KG1 (cell line): ENCODE data around the gene SYT3.

ENCODE experiments used
- DNase-seq: peaks from one replicate; lab custom pipeline; 2025; lab: John Stamatoyannopoulos, UW

Gene SYT3, protein sequence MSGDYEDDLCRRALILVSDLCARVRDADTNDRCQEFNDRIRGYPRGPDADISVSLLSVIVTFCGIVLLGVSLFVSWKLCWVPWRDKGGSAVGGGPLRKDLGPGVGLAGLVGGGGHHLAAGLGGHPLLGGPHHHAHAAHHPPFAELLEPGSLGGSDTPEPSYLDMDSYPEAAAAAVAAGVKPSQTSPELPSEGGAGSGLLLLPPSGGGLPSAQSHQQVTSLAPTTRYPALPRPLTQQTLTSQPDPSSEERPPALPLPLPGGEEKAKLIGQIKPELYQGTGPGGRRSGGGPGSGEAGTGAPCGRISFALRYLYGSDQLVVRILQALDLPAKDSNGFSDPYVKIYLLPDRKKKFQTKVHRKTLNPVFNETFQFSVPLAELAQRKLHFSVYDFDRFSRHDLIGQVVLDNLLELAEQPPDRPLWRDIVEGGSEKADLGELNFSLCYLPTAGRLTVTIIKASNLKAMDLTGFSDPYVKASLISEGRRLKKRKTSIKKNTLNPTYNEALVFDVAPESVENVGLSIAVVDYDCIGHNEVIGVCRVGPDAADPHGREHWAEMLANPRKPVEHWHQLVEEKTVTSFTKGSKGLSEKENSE

DNA sequence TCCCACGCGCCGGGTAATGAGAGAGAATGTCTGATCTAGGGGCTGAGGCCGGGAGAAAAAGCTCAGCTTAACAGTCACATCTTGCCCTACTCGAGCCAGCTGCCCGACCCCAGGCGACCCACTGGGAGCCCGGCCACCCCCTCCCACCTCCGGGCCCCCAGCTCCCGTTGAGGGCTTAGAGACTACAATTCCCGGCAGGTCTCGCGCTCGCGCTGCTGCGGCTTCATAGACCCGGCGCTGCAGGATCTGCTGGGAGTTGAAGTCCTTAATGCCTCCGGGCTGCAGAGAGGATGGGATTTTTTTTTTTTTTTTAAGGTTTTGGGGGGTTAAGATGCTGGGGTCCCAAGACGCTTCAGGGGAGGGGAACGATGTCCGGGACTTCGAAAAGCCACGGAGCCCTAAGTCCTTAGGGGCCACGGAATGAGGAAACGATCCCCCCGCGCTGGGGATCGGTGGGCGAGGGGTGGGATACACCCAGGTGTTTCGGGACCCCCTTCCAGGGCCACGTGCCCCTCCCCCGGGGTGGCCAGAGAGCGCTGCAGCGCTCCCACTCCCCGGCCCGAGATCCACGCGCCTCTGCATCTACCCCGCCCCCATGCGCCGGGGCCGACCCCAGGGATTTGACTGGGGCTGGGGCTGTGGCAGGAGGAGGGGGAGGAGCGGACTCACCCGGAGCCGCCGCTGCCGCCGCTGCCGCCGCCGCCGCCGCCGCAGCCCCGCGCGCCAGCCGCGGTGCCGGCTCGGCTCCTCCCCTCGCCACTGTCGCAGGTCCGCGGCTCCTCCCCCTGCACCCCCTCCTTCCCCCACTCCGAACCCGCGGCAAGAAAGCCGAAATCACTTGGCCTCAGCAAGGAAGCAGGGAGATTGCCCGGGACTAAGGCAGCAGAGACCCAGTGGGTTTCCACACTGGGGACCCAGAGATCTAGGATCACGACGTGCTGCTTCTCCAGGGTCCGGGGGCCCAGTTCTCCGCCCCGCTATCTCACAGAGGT is at the start of gene SYT3:
Gene SYT3, minus strand, starts transcription at position 761 of the 992 bp plus-strand sequence. CDS start 2,470 bp downstream, outside the sequence.
- DNase-seq = no peak

DNA sequence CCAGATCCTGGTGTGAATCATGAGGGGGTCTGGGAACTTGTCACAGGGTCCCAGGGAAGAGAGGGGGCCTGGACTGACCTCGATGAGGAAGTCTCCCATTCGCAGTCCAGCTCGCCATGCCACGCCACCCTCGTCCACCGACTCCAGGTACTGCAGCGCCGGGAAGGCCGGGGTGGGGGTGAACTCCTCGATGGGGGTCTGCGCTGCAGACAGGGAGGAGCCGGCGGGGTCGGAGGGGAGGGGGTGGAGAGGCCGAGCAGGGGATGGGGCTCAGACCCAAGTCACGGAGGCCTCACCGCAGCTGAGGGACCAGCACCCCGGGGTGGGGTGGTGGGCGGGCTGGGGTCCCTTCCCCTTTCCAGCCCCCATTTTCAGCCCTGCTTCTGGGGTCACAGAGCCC is 49.1 kb upstream of the SYT3 start:
- DNase-seq = no peak

DNA sequence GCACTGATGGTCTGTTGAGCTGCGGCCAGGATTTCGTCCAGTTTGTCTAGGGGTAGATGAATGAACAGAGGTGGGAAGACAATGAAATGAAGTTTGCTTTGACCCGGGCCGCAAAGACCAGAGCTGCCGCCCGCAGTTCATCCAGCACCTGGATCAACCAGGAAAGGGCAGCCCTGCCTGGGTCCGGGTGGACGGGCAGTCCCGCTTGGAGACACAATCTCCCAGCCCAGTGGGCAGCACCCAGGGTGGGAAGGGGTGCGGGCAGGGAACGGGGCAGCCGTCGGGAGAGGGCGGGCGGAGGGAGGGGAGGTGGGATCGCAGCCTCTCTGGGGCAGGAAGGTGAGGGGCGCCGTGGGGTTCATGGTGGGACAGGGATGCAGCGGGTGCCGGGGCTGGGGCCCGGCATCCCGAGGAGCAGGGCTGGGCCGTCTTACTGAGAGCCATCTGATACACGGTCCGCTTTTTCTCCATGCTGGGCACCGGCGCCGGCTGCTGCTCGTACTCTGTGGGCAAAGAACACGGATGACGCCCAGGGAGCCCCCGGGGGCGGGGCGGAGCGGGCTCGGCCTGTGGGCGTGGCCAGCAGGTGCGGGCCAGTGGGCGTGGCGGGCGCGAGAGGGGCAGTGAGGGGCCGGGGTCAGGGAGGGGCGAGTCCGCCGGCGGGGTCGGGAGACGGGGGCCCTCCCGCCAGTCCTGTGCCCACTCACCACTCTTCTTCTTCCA is 46.8 kb upstream of the SYT3 start:
- no peak for DNase-seq

DNA sequence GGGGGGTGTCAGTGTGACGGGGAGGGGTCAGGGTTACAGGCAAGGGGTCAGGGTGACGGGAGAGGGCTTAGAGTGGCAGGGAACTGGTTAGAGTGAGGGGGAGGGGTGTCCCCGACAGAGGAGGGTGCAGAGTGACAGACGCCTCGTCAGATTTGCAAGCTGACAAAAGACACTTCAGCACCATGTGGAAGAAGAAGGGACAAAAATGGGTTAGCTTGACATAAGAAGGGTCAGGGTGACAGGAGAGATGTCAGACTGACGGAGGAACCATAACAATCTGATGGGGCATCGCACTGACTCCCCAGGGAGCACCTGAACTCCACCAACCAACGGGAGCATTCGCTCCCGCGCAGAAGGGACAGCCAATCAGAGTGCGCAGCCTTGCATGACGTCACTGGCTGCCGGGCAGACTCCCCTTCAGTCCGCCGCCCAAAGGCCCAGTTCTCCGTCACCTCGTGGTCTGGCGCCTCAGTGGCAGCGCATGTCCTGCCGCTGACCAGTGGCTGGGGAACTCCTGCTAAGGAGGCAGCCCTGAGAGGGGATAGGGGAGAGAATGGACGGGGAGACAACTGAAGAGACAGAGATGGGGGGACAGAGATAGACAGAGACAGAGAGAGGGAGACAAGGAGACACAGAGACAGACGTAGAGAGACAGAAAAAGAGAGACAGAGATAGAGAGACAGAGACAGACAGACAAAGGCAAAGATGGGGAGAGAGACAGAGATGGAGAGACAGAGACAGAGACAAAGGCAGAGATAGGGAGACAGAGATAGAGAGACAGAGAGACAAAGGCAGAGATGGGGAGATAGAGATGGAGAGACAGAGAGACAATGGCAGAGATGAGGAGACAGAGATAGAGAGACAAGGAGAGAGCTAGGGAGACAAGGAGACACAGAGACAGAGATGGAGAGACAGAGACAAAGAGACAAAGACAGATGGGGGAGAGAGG is 39.8 kb upstream of the SYT3 start:
- peak; percentile 48 for DNase-seq

DNA sequence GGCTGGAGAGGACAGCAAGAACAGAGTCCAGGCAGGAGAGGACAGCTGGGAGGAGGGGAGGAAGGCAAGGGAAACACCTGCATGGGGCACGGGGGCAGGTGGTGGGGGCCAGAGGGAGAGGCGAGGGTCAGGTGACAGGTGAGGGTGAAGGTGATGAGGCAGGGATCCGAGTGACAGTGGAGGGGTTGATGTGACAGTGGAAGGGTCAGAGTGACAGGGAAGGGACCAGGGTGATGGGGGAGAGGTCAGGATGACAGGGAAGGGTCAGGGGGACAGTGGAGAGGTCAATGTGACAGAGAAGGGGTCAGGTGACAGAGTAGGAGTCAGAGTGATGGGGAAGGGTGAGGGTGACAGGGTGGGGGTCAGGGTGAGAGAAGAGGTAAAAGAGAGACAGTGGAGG is 38.6 kb upstream of the SYT3 start:
- no peak for DNase-seq

DNA sequence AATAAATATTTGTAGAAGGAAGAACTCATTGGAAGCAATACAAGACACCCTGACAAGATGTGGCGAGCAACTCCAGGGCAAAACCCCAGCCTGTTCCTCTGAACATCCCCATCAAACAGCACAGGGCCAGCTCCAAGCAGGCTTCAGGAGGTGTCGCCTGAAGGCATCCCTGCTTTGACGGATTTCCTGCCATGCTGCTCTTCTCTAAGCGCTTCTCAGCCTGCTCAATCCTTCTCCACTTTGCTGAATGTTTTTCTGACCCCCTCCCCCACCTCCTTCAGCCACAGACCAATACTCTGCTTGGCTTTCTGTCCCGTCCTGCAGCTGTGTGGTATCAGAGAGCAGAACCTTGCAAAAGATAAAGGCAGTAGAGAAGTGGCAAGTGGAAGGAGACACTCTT is 38.0 kb upstream of the SYT3 start:
- DNase-seq = no peak

DNA sequence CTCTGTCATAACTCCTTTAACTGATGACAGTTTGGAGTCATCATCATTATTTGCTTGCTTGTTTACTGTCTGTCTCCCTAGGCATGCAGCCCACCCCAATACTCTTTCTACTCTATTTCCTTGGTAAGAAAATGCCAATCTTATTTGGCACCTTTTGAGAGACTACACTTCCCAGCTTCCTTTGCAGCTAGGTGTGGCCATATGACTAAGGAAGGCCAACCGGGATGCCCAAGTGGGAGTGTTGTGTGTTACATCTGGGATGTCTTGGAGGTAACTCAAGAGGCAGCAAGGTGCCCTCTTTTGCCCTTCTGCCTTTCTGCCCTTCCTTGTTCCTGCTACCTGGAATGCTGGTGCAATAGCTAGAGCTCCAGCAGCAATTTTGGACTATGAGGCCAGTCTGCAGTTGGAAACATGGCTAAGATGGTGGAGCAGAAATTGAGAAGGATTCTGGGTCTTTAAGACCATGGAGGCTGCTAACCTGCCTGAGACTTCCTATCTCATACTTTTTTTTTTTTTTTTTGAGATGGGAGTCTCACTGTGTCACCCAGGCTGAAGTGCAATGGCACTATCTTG is 37.0 kb upstream of the SYT3 start:
- no peak for DNase-seq

DNA sequence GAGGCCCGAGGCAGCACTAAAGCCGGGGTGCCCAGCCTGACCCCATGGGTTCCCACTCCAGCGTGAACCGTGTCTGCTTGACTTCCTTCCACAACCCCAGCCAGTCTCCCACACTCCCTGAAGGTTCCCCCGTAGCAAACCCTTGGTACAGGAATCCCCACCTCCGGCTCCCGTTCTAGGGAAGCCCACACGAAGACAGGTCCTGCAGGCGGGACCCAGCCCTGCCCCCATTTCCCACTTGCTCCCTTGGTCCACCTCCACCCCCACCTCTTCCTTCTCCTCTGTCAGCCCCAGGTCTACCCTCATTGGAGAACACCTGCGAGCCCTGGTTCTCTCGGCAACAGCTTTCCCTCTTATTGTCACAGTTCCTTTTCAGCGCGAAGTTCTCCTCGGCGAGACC is 33.4 kb upstream of the SYT3 start:
- DNase-seq = no peak

DNA sequence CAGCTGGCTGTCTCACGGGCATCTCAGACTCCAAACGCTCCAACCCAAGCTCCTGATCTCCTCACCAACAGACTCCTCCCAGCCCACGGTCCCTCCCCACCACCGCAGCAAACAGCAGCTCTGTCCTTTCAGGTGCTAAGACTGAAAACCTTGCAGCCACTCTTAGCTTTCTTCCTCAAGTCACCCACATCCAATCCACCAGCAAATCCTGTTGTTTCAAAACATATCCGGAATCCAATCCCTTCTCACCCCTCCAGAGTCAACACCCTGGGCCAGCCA is 30.4 kb upstream of the SYT3 start:
- DNase-seq = no peak

DNA sequence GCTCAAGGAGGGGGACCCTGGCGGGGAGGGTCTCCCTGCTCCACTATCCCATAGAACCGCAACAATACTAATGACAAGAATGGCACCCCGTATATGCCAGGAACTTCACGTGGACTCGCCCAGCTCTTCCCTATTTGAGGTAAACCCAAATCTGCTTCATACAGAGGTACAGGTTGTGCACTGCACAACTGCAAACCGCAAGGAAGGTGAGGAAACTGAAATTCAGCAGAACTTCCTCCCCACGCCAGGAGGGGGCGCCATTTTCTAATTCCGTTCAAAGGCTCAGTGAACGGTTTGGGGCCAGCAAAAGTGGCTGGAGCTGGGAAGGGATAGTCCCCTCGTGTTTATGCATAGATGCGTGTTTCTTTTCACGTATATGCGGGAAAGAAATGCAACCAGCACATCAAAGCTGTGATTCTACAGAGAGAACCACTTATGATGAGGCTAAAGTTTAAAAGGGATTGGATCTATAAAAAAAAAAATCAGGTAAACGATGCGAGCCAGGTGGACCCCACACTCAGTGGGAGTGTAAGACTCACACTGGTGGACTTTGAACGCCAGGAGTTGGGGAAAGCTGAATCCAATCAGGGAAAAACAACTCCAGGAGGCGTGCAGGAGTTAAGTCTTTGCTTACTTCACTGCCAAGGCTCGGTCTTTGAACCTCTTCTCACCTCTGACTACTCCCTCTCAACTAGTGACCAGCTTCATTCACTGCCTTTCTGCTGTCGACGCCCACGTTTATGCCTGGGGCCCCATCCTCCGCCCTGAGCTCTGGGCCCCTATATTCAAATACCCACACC is 29.8 kb upstream of the SYT3 start:
- peak; percentile 18 for DNase-seq

DNA sequence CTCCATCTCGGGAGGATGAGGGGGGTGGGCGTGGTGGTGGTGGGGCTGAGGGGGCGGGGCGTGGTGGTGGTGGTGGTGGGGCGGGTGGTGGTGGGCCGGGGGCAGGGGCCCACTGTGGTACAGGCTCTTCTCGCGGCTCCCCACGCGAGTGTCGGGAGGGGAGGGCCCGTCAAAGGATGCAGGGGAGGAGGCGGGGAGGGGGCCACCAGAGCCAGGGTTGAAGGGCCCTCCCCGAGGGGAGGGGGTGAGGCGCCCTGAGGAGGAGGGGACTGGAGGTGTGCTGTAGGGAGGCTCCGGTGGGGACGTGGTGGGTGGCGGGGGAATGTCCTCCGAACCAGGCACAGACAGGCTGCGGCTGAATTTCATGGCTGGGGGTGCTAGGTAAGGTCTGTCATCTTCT is 29.2 kb upstream of the SYT3 start:
- DNase-seq = no peak

DNA sequence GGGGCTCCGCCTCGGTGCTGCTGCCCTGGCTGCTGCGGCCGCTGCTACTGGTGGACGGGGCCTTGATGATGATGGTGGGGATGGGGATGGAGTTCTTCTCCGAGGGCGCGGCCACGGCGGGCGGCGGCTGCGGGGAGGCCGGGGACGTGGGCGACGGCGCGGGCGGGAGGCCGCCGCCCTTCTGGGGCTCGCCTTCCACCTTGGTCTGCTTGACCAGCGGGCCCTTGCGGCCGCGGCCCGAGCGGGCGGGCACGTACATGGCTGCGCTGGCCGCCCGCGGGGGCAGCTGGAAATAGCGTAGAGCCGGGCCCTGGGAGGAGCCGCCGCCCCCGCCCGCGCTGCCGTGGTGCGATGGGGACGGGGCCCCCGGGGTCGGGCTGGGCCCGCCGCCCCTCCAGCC is 28.7 kb upstream of the SYT3 start:
- no peak for DNase-seq

DNA sequence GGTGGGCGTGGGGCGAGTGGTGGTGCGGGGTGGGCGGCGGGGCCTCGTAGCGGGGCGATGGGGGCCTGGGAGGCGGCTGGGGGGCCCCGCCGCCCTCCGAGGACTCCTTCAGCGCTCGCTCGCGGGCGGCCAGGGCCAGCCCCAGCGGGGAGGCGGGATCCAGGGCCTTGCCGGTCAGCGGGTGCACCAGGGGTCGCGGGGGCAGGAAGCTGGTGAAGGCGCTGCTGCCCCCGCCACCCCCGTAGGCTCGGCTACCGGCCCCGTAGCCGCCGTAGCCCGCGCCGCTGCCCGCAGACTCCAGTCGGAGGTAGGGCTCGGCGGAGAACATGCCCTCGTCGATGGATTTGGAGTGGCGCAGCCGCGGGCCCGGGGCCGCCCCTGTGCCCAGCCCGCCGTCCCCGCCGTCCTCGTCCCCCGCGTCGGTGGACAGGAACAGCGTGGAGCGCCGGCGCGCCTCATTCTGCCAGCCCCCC is 28.1 kb upstream of the SYT3 start:
- no peak for DNase-seq

DNA sequence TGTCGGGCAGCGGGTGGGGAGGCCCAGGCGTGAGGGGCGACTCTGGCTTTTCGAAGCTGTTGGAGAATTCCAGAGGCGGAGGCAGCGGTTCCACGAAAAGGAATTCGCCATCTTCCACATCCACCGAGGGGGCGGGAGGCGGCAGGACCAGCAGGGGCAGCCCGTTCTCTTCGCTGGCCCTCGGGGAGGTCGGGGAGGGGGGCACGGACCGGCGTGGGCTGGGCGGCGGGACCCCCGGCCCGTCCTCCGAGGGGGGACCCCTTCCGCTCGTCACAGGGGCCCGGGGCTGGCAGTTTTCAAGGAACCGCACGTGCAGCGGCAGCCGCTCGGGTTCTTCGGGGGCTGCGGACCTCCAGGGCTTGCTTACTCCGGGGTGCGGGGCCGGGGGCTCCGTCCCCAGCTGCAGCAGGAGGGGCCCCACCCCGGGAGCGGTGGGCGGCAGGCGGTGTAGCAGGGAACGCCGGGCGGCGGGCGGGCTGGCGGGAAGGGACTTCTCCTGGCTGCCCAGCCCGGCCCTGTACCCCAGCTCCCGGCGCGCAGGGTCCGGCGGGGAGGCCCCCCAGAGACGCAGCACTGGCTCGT is 27.6 kb upstream of the SYT3 start:
- DNase-seq = no peak

DNA sequence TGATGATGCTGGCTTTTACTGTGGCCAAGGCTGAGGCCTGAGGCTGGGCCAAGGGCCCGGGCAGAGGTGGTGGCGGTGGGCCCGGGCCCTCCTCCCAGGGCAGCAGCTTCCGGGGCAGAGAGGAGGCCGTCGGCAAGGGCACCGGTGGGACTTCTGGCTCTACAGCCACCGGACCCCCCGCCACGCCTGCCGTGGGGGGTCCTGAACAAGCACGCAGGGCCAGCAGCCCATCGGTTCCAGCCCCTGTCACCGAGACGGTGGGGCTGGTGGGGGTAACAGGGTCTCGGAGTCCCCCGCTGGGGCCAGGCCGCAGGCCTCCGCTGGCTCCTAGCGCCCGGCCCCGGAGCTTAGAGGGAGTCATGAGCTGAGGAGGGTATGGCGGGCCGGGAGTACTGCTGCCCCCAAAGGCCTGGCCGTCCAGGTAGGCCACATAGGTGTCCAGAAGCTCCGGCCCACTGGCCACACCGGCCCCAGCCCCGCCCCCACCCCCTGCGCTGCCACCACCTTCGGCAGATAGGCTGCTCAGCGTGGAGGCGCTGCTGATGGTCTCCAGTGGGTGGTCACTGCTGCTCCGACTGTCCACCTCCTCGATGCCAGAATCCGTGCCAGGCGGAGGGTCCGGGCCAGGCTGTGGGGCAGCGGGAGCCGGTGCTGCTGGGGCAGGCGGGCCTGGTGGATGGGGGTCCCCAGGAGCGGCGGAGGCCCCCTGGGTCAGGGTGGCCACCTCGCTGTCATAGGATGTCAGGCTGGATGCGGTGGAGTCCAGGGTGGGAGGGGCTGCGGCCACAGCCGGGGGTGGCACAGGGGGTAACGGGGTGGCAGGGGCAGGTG is 26.9 kb upstream of the SYT3 start:
- DNase-seq = no peak

DNA sequence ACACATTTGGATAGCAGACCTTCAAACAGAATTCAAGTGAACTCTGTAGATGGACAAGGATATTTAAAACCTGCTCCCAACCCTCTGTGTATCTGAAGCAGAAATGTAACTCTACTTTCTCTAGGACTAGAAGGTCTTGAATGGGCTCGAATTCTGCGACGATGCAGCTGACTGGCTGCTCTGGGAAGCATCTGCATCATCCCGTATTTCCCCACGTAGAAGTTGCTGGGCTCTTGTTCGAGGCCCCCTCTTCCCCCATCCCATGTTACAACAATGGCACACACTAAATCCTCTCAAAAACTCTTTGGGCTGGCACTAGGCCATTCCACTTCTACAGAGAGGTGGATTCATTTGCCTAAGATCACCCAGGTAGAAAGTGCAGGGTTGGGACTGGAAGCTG is 24.5 kb upstream of the SYT3 start:
- DNase-seq = no peak

DNA sequence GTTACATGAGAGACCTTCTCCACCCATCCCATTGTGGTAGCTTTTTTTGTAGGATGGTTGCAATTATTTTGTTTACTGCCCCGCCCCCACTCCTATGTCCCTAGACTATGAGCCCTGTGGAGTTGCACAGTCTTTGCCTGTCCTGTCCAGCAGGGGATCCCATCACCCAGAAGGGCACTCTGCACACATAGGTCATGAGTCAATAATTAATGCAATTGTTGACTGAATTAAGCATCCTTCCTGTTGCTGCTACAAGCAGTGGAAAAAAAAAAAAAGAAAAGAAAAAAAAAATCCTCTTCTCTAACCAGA is 23.8 kb upstream of the SYT3 start:
- DNase-seq = no peak

DNA sequence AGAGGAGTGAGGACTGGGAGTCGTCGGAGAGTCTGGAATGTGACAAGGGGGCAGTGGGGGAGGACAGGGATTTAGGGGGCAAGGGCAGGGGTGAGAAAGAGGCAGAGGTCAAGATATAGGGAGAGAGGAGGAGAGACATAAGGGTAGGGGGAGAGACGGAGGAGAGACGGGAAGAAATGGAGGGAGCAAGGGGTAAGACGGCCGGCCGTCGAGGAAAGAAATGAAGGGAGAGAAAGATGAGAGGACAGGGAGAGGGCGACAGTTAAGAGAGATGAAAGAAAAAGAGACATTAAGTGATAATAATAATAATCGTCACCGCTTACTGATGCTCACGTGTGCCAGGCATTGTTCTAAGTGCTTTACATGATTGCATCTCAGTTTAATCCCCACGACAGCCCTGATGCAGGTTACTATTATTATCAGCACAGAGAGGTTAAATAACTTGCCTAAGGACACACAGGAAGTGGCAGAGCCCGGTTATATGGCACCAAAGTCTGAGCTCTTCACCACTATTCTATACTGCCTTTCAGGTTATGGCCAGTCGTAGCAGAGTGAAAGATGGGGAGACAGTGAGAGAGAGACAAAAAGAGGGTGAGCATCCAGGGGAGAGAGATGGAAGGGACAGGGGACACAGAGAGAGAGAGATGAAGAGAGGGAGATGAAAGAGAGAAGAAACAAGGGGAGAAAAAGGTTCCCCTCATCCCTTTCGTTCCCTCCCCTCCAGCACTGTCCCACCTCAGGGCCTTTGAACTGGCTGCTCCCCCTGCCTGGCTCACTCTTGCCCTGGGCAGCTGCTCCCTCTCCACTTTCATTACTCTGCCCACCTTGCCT is 23.2 kb upstream of the SYT3 start:
- DNase-seq = no peak
